B cell (primary cell): ENCODE measurements around the gene GPR180. TPM values are rescaled to one million over a fixed set of nuclear protein-coding genes. Genes with fewer than 3 reads are reported as not detected.

Source experiments
- ATAC-seq: fragments of 200-7000 bp; cut with Tn5 transposase; one replicate; pipeline ENCODE4 v1.10.0; 2021; ENCODE audit warnings: low read depth, mild to moderate bottlenecking, moderate number of reproducible peaks, moderate library complexity
- CTCF ChIA-PET: fragments of 350-600 bp; sonication (Branson Sonifier 250); formaldehyde crosslinking; loops from one replicate; lab custom pipeline; 2021; ENCODE audit warnings: antibody characterized with exemption, inconsistent platforms; lab: Charles Lee
- POLR2A ChIA-PET: fragments of 350-600 bp; sonication (Branson Sonifier 250); formaldehyde crosslinking; loops from one replicate; lab custom pipeline; 2021; ENCODE audit warnings: antibody characterized with exemption; lab: Charles Lee
- DNase-seq: peaks from one replicate; pipeline ENCODE4 v3.0.0; 2013
- H2AFZ ChIP-seq: 2 replicates; pipeline ENCODE4 v1.6.1; 2012; ENCODE audit warnings: mild to moderate bottlenecking, low read depth, low read length; ENCODE audit not compliant: insufficient read depth, poor library complexity, severe bottlenecking
- H3K27ac ChIP-seq, 2 donors: 1 replicate in 1 of 2; 2 replicates in 1 of 2; pipeline ENCODE4 v1.5.1; 2012 to 2013; ENCODE audit warnings: low read length in 2 of 2, mild to moderate bottlenecking in 2 of 2, moderate library complexity in 1 of 2
- H3K27me3 ChIP-seq, 4 experiments: fragments of 200-600 bp in 1 of 4; sonication (generic) in 1 of 4; replicated peaks in 1 of 4; 1 replicate in 2 of 4; 2 replicates in 2 of 4; pipeline versions ENCODE4 v1.6.1 to v1.7.0; 2013 to 2016; ENCODE audit warnings: low read length in 3 of 4, mild to moderate bottlenecking in 2 of 4, mixed read lengths in 1 of 4, moderate library complexity in 1 of 4; ENCODE audit not compliant: insufficient read depth in 4 of 4, control insufficient read depth in 3 of 4; ENCODE audit errors: control extremely low read depth in 1 of 4
- H3K36me3 ChIP-seq, 2 experiments: replicated peaks in 1 of 2; 1 replicate in 1 of 2; 2 replicates in 1 of 2; pipeline versions ENCODE4 v1.6.1 to v1.7.1; 2013; ENCODE audit warnings: low read length in 1 of 2; ENCODE audit not compliant: insufficient read depth in 2 of 2, control insufficient read depth in 1 of 2; ENCODE audit errors: control extremely low read depth in 1 of 2, extremely low read depth in 1 of 2
- H3K4me1 ChIP-seq, 2 donors: fragments of 200-600 bp in 1 of 2; sonication (generic) in 1 of 2; 1 replicate in 1 of 2; 2 replicates in 1 of 2; pipeline versions ENCODE4 v1.5.1 to v1.6.1; 2013 to 2017; ENCODE audit warnings: low read length in 2 of 2; ENCODE audit not compliant: control insufficient read depth in 2 of 2, insufficient read depth in 2 of 2
- H3K4me2 ChIP-seq: replicated peaks from 2 replicates; pipeline ENCODE3; 2012; ENCODE audit warnings: mild to moderate bottlenecking, low read depth, low read length; ENCODE audit not compliant: poor library complexity, severe bottlenecking
- H3K4me3 ChIP-seq, 5 experiments: fragments of 200-600 bp in 1 of 5; sonication (generic) in 1 of 5; 1 replicate in 3 of 5; 2 replicates in 2 of 5; pipeline versions ENCODE4 v1.5.1 to v1.7.0; 2011 to 2016; ENCODE audit warnings: low read length in 4 of 5, mild to moderate bottlenecking in 4 of 5, low read depth in 2 of 5, control low read depth in 1 of 5, moderate library complexity in 1 of 5; ENCODE audit not compliant: insufficient read depth in 1 of 5; ENCODE audit errors: control extremely low read depth in 1 of 5, extremely low read depth in 1 of 5
- H3K79me2 ChIP-seq: fragments of 200-600 bp; sonication (generic); one replicate; pipeline ENCODE4 v1.6.0; 2016; ENCODE audit warnings: low read length; ENCODE audit not compliant: control insufficient read depth, insufficient read depth
- H3K9ac ChIP-seq: fragments of 200-600 bp; sonication (generic); 2 replicates; pipeline ENCODE4 v1.6.1; 2017; ENCODE audit warnings: mild to moderate bottlenecking, low read length, moderate library complexity
- H3K9me3 ChIP-seq, 3 donors: one replicate each; pipeline versions ENCODE4 v1.6.1 to v1.7.1; 2013; ENCODE audit warnings: low read length in 2 of 3; ENCODE audit not compliant: control insufficient read depth in 2 of 3, insufficient read depth in 1 of 3; ENCODE audit errors: control extremely low read depth in 1 of 3
- H4K20me1 ChIP-seq: 2 replicates; pipeline ENCODE4 v1.6.0; 2012; ENCODE audit warnings: mild to moderate bottlenecking, low read length; ENCODE audit not compliant: insufficient read depth, control insufficient read depth, poor library complexity, severe bottlenecking
- H3K27ac Mint-ChIP-seq: one replicate; pipeline ENCODE4 v1.8.0; 2021; ENCODE audit warnings: mixed read lengths
- H3K27me3 Mint-ChIP-seq: one replicate; pipeline ENCODE4 v1.8.0; 2021; ENCODE audit warnings: mixed read lengths
- H3K4me1 Mint-ChIP-seq: one replicate; pipeline ENCODE4 v1.8.0; 2021; ENCODE audit warnings: mixed read lengths
- H3K4me3 Mint-ChIP-seq: one replicate; pipeline ENCODE4 v1.8.0; 2021; ENCODE audit warnings: mixed read lengths
- H3K9me3 Mint-ChIP-seq: one replicate; pipeline ENCODE4 v1.8.0; 2022; ENCODE audit warnings: mixed read lengths; ENCODE audit not compliant: insufficient read depth
- CTCF ChIP-seq: fragments of 200-600 bp; IDR thresholded peaks from one replicate; pipeline ENCODE4 v1.8.0; 2022; ENCODE audit warnings: antibody characterized with exemption, mild to moderate bottlenecking
- EZH2 ChIP-seq: IDR thresholded peaks from 2 replicates; pipeline ENCODE4 v1.6.1; 2012; ENCODE audit warnings: borderline replicate concordance, low read depth, mild to moderate bottlenecking, moderate library complexity, low read length; ENCODE audit not compliant: insufficient read depth, poor library complexity, severe bottlenecking
- WGBS: methylation state at CpG from one replicate; pipeline ENCODE4 v1.1.5; 2013; ENCODE audit warnings: missing lambda C conversion rate; ENCODE audit not compliant: insufficient coverage; 5-methylcytosine and 5-hydroxymethylcytosine counted together
- intact Hi-C: fragments of 100-400 bp; cut with micrococcal nuclease; formaldehyde crosslinking; loops from one replicate; pipeline ENCODE4 v1.10.0; 2022
- polyA plus RNA-seq: library from polyadenylated mRNA; depleted of rRNA; stranded (reverse); fragments of >200 nt; gene quantifications from 2 replicates; pipeline ENCODE4 v1.2.3, GENCODE V29; 2012
- small RNA-seq: library from RNA; depleted of rRNA; stranded (forward); fragments of <200 nt; gene quantifications from one replicate; pipeline ENCODE3, GENCODE V24; 2012; ENCODE audit warnings: low replicate concordance, low read depth; ENCODE audit not compliant: insufficient read length
- total RNA-seq, 2 donors: library from RNA; stranded (reverse); fragments of 120-200 nt in 1 of 2; gene quantifications; 1 replicate in 1 of 2; 2 replicates in 1 of 2; pipeline versions ENCODE4 v1.2.3 to v1.2.4, GENCODE V29; 2013 to 2022

Gene GPR180
- total and polyA plus RNA-seq, 2 donors (not counting 1 experiment from before 2014, with no cell fraction given) = 1.2 to 4.7 TPM

- Histone ChIP-seq H3K4me3 (no peak overlapping the region), H3K4me1 (no peaks in the 10 kb centered on the region), H2AFZ (no peak overlapping the region), H3K36me3 (no peaks in the 10 kb centered on the region), H3K9ac (no peak overlapping the region), H3K4me2 (no peak overlapping the region), H3K27ac (no peak overlapping the region), H3K27me3 (peaks cover 0 to 17% (median 5%) of the 10 kb centered on the region in 4 experiments), H4K20me1 (no peaks in the 10 kb centered on the region), H3K79me2 (no peaks in the 10 kb centered on the region), H3K9me3 (no peaks in the 10 kb centered on the region)
- no peaks in the 10 kb centered on the region for H3K9me3 Mint-ChIP-seq
- intact Hi-C loops = no loop called here
- H3K4me1 Mint-ChIP-seq = no peaks in the 10 kb centered on the region
- POLR2A ChIA-PET = no interaction called here
- no peak for ATAC-seq
- WGBS = no CpG with 5 or more reads among the region's 2 CpGs
- DNase-seq = no peak
- CTCF ChIA-PET = no interaction called here
- no peak overlapping the region for H3K27ac Mint-ChIP-seq
- peaks cover 24% of the 10 kb centered on the region for H3K27me3 Mint-ChIP-seq
- no peak overlapping the region for H3K4me3 Mint-ChIP-seq
- TF ChIP-seq EZH2 (no peak), CTCF (no peak)
Observed at GRCh38 chr13:94682229-94682628, 80.6 kb downstream of the GPR180 start.

- WGBS = 97% methylated on average over 3 of the region's 5 CpGs
- intact Hi-C loops = no loop called here
- Histone ChIP-seq H3K79me2 (no peaks in the 10 kb centered on the region), H3K9ac (no peak overlapping the region), H3K27me3 (peaks cover 0 to 12% (median 4%) of the 10 kb centered on the region in 4 experiments), H3K4me1 (no peaks in the 10 kb centered on the region), H4K20me1 (no peaks in the 10 kb centered on the region), H3K4me2 (no peak overlapping the region), H3K27ac (no peak overlapping the region), H2AFZ (no peak overlapping the region), H3K9me3 (no peaks in the 10 kb centered on the region), H3K36me3 (no peaks in the 10 kb centered on the region), H3K4me3 (no peak overlapping the region)
- CTCF ChIA-PET = no interaction called here
- Mint-ChIP-seq H3K4me3 (no peak overlapping the region), H3K4me1 (no peaks in the 10 kb centered on the region), H3K9me3 (no peaks in the 10 kb centered on the region), H3K27me3 (peaks cover 21% of the 10 kb centered on the region), H3K27ac (no peak overlapping the region)
- ATAC-seq = no peak
- no peak for DNase-seq
- no peak for TF ChIP-seq CTCF
- no peak for TF ChIP-seq EZH2
- POLR2A ChIA-PET = no interaction called here
Observed at GRCh38 chr13:94683409-94683808, 81.8 kb downstream of the GPR180 start.

Small RNA genes within 50 kb of the gene (small RNA-seq; reads per million reads assigned to genes)
- gene RNA5SP36 = not detected

Other genes with a start within 250 kb of the GPR180 start
- 0.10 and 0.22 TPM in 2 replicates for gene DCT, start 122.2 kb upstream of the GPR180 start, total RNA-seq
- gene DCT, start 122.2 kb upstream of the GPR180 start, polyA plus RNA-seq = 0.03 and 0.18 TPM in 2 replicates
- gene TGDS, start 5.7 kb upstream of the GPR180 start, total RNA-seq = 12.1 and 14.7 TPM in 2 replicates
- 10.5 and 11.7 TPM in 2 replicates for gene TGDS, start 5.7 kb upstream of the GPR180 start, polyA plus RNA-seq
- not detected in 2 replicates for gene SOX21, start 110.7 kb downstream of the GPR180 start, total RNA-seq
- not detected in 2 replicates for gene SOX21, start 110.7 kb downstream of the GPR180 start, polyA plus RNA-seq